GM12878 (cell line): ENCODE measurements around the gene TTC23.

Experiments used
- CEBPB ChIP-seq, 2 experiments: fragments of 150-350 bp in 1 of 2; IDR thresholded peaks; 2 replicates each; pipeline ENCODE4 v1.6.1; 2012 to 2014; ENCODE audit warnings: low read depth in 2 of 2, low read length in 2 of 2, borderline replicate concordance in 1 of 2, inconsistent platforms in 1 of 2
- EGR1 ChIP-seq, 2 experiments: IDR thresholded peaks; 1 replicate in 1 of 2; 2 replicates in 1 of 2; pipeline ENCODE4 v1.6.1; 2011 to 2012; ENCODE audit warnings: low read depth in 2 of 2, low read length in 2 of 2, borderline replicate concordance in 1 of 2, mild to moderate bottlenecking in 1 of 2, moderate library complexity in 1 of 2
- EZH2 ChIP-seq: IDR thresholded peaks from 2 replicates; pipeline ENCODE4 v1.6.1; 2012; ENCODE audit warnings: low read depth, mild to moderate bottlenecking, control low read depth, inconsistent platforms, low read length, borderline replicate concordance; ENCODE audit not compliant: control insufficient read depth
- NFIC ChIP-seq: IDR thresholded peaks from 2 replicates; pipeline ENCODE4 v1.6.1; 2012; ENCODE audit warnings: low read depth, mild to moderate bottlenecking, inconsistent platforms, low read length, moderate library complexity
- PAX5 ChIP-seq: IDR thresholded peaks from 2 replicates; pipeline ENCODE4 v1.6.1; 2011; ENCODE audit warnings: low read depth, low read length, borderline replicate concordance
- POLR2A ChIP-seq: IDR thresholded peaks from 2 replicates; pipeline ENCODE4 v1.6.1; 2011; ENCODE audit warnings: low read depth, mild to moderate bottlenecking, low read length
- RFX5 ChIP-seq: IDR thresholded peaks from 2 replicates; pipeline ENCODE4 v1.6.1; 2011; ENCODE audit warnings: low read depth, low read length, improper control_type of control experiment
- SIN3A ChIP-seq: IDR thresholded peaks from 2 replicates; pipeline ENCODE4 v1.6.1; 2012; ENCODE audit warnings: low read depth, low read length, improper control_type of control experiment
- SMC3 ChIP-seq: IDR thresholded peaks from 2 replicates; pipeline ENCODE4 v1.6.1; 2011; ENCODE audit warnings: low read length, improper control_type of control experiment, borderline replicate concordance
- SUPT20H ChIP-seq: IDR thresholded peaks from 2 replicates; pipeline ENCODE4 v1.6.1; 2011; ENCODE audit warnings: low read depth, mild to moderate bottlenecking, low read length, moderate library complexity, borderline replicate concordance; ENCODE audit not compliant: control insufficient read depth
- ZZZ3 ChIP-seq: IDR thresholded peaks from 2 replicates; pipeline ENCODE4 v1.6.1; 2011; ENCODE audit warnings: low read depth; ENCODE audit not compliant: control insufficient read depth, insufficient read length
- TF ChIP-seq, protein P1 (sequence below), 3 experiments: IDR thresholded peaks in 2 of 3; conservative IDR thresholded peaks in 1 of 3; 2 replicates each; pipeline ENCODE4 v1.5.1; 2011; ENCODE audit warnings: low read depth in 3 of 3, low read length in 3 of 3, mild to moderate bottlenecking in 3 of 3, control low read depth in 2 of 3, moderate library complexity in 2 of 3, inconsistent platforms in 1 of 3, mixed read lengths in 1 of 3; ENCODE audit not compliant: control insufficient read depth in 2 of 3, insufficient read depth in 1 of 3; ENCODE audit errors: extremely low read depth in 1 of 3
- TF ChIP-seq, protein P2 (sequence below): fragments of 450-650 bp; IDR thresholded peaks from 2 replicates; pipeline ENCODE4 v1.6.1; 2017; ENCODE audit warnings: antibody characterized with exemption, mild to moderate bottlenecking, moderate library complexity
- TF ChIP-seq, protein P3 (sequence below): fragments of 450-650 bp; IDR thresholded peaks from 2 replicates; pipeline ENCODE4 v1.6.1; 2018; ENCODE audit warnings: borderline replicate concordance, mild to moderate bottlenecking; ENCODE audit not compliant: partially characterized antibody

DNA sequence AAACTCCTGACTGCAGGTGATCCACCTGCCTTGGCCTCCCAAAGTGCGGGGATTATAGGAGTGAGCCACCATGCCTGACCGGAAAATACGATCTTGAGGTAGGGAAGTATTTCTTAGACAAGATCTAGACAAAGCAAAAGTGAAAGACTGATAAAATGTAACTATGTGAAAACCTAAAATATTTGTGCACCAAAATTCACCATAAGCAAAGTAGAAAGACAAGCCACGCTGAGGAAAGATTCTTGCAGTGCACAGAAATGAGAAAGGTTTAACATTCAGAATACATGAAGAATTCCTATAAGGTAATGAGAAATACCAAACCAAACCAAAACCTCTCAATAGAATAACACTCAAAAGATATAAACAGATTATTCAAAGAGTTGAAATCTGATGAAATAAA lies 108.8 kb downstream of the TTC23 start:
- TF ChIP-seq EGR1 (IDR thresholded peaks at IDR 0.05; ENCODE audit: borderline replicate concordance in 1 of 2, low read depth in 2 of 2, low read length in 2 of 2) (no peak), ZZZ3 (no peak), SIN3A (no peak), EZH2 (no peak), RFX5 (no peak), NFIC (no peak), CEBPB (IDR thresholded peaks at IDR 0.05; ENCODE audit: borderline replicate concordance in 1 of 2, low read depth in 2 of 2, low read length in 2 of 2) (no peak), SUPT20H (no peak), PAX5 (no peak), SMC3 (no peak), POLR2A (no peak)
- TF ChIP-seq, protein P1, sequence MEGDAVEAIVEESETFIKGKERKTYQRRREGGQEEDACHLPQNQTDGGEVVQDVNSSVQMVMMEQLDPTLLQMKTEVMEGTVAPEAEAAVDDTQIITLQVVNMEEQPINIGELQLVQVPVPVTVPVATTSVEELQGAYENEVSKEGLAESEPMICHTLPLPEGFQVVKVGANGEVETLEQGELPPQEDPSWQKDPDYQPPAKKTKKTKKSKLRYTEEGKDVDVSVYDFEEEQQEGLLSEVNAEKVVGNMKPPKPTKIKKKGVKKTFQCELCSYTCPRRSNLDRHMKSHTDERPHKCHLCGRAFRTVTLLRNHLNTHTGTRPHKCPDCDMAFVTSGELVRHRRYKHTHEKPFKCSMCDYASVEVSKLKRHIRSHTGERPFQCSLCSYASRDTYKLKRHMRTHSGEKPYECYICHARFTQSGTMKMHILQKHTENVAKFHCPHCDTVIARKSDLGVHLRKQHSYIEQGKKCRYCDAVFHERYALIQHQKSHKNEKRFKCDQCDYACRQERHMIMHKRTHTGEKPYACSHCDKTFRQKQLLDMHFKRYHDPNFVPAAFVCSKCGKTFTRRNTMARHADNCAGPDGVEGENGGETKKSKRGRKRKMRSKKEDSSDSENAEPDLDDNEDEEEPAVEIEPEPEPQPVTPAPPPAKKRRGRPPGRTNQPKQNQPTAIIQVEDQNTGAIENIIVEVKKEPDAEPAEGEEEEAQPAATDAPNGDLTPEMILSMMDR (IDR thresholded peaks at IDR 0.05 in 2 of 3, conservative IDR thresholded peaks at IDR 0.05 in 1 of 3; ENCODE audit: control insufficient read depth in 2 of 3, extremely low read depth in 1 of 3, insufficient read depth in 1 of 3, low read depth in 3 of 3, low read length in 3 of 3), result no peak
- TF ChIP-seq, protein P2, sequence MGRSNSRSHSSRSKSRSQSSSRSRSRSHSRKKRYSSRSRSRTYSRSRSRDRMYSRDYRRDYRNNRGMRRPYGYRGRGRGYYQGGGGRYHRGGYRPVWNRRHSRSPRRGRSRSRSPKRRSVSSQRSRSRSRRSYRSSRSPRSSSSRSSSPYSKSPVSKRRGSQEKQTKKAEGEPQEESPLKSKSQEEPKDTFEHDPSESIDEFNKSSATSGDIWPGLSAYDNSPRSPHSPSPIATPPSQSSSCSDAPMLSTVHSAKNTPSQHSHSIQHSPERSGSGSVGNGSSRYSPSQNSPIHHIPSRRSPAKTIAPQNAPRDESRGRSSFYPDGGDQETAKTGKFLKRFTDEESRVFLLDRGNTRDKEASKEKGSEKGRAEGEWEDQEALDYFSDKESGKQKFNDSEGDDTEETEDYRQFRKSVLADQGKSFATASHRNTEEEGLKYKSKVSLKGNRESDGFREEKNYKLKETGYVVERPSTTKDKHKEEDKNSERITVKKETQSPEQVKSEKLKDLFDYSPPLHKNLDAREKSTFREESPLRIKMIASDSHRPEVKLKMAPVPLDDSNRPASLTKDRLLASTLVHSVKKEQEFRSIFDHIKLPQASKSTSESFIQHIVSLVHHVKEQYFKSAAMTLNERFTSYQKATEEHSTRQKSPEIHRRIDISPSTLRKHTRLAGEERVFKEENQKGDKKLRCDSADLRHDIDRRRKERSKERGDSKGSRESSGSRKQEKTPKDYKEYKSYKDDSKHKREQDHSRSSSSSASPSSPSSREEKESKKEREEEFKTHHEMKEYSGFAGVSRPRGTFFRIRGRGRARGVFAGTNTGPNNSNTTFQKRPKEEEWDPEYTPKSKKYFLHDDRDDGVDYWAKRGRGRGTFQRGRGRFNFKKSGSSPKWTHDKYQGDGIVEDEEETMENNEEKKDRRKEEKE, result no peak
- TF ChIP-seq, protein P3, sequence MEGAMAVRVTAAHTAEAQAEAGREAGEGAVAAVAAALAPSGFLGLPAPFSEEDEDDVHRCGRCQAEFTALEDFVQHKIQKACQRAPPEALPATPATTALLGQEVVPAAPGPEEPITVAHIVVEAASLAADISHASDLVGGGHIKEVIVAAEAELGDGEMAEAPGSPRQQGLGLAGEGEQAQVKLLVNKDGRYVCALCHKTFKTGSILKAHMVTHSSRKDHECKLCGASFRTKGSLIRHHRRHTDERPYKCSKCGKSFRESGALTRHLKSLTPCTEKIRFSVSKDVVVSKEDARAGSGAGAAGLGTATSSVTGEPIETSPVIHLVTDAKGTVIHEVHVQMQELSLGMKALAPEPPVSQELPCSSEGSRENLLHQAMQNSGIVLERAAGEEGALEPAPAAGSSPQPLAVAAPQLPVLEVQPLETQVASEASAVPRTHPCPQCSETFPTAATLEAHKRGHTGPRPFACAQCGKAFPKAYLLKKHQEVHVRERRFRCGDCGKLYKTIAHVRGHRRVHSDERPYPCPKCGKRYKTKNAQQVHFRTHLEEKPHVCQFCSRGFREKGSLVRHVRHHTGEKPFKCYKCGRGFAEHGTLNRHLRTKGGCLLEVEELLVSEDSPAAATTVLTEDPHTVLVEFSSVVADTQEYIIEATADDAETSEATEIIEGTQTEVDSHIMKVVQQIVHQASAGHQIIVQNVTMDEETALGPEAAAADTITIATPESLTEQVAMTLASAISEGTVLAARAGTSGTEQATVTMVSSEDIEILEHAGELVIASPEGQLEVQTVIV, result no peak
